ENCODE measurements around the gene PMIS2.
A peak's percentile ranks its signal among the peaks of the same experiment; 100 is the strongest.

The PMIS2 gene
- total RNA-seq, result 0 reads per million in 2 donors

DNA sequence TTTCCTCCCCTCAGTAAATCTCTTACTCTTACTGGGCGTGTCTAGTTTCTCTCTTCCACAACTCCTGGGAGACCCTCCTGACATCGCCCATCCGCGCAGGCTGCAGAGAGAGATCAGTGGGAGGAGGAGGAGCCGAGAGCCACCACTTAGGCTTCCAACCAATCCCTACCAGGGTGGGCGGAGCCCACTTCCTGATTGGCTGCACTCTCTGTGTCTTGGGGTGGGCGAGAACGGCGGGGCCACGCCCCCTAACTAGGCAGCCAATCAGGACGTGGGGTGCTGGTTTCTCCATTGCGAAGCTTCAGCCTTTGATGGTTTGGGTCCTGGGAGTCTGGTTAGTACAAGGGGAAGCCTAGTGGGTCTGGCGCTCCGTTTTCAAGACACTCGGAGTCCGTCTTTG lies at the start of gene PMIS2:
Gene PMIS2 (plus strand): TSS at position 326 of the 400 bp plus-strand sequence. CDS start 87 bp downstream, outside the sequence.
- no peak for DNase-seq

DNA sequence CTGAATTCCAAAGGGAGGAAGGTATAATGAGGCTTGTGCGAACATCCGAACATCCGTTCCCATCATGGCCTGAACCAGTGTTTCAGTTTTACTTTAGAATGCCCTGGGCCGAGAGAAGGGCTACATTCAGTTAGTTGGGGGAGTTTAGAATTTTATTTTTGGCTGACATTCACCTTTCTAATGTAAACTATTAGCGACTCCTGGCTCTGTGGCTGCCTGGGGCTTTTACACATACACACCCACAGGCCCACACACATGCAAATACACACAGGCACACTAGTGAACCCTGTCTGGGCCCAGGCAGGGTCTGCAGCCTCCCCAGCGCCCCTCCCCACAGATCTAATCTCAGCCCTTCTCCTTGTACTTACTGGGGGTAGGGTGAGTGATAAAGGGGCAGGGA lies 46.7 kb upstream of the PMIS2 start:
- DNase-seq, result no peak

DNA sequence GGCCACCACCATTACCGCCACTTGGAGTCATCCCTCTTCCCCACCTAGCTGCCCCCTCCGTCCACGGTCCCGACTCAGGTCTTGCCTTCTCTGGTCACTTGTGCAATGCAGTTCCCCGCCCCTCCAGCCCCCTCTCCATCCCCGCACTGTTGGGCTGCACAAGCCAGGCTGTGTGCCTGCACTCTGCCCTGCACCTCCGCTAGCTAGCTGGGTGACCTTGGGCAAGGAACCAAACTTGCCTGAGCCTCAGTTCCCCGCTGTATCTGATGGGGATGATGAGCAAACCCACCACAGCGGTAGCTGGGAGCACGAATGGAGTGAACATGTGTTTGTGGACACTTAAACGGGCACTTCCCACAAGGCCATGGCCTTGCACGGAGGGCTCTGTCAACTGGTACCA lies 46.1 kb upstream of the PMIS2 start:
- no peak for DNase-seq

DNA sequence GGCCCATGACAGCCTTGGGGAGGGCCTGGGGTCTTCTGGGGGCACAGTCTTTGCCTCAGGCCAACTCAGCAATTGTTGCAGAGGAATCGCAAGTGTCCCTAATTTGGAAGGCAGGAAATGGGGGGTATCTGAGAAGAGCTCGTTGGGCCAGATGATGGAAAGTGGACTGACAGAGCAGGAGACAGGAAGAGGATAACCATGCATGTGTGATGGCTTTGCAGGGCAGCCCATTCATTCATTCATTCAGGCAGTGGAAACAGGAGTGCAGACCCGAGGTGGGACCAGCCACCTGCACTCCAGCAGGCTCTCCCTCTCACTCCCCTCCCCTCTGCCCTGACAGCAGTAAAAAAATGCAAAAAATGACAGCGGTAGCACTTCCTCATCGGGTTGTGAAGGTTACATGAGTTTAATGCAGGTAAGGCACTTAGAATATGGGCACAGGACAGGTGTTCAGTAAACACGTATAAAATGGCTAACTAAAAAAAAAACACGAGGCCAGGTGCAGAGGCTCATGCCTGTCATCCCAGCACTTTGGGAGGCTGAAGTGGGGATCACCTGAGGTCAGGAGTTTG lies 45.5 kb upstream of the PMIS2 start:
- DNase-seq, result no peak

DNA sequence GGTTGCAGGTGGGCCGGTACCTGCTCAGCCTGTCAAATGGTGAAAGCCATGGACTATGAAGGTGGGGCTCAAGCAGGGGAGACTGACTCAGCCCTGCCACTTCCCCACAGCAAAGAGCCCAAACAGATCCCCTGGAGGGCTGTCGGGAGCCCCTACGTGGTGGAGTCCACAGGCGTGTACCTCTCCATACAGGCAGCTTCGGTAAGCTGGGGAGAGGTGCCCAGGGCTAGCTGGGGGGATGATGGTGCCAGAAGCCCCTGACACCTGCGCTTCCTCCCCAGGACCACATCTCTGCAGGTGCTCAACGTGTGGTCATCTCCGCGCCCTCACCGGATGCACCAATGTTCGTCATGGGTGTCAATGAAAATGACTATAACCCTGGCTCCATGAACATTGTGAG lies 43.8 kb upstream of the PMIS2 start:
- DNase-seq, result no peak

DNA sequence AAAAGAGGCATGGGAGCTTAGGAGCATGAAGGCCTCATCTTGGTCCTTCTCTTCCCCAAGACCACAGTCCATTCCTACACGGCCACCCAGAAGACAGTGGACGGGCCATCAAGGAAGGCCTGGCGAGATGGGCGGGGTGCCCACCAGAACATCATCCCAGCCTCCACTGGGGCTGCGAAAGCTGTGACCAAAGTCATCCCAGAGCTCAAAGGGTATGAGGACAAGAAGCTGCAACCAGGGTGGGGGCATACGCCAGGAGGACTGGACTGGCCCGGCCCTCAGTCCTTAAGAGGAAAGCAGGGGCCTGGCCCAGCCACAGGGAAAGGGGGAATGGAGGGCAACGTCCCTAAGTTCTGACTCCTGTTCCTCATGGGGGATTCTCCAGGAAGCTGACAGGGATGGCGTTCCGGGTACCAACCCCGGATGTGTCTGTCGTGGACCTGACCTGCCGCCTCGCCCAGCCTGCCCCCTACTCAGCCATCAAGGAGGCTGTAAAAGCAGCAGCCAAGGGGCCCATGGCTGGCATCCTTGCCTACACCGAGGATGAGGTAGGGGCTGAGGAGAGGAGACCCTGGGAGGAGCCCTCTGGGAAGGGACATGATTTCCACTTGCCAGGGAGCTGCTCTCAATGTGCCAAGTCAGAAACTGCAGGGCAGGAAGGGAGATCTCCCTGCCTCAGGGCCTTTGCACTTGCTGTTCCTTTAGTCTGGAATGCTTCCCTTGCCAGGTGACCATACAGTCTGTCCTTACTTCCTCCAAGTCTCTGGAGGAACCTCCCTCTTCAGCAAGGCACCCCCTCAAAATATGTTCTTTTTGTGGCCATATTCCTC lies 42.5 kb upstream of the PMIS2 start:
- DNase-seq, result no peak

DNA sequence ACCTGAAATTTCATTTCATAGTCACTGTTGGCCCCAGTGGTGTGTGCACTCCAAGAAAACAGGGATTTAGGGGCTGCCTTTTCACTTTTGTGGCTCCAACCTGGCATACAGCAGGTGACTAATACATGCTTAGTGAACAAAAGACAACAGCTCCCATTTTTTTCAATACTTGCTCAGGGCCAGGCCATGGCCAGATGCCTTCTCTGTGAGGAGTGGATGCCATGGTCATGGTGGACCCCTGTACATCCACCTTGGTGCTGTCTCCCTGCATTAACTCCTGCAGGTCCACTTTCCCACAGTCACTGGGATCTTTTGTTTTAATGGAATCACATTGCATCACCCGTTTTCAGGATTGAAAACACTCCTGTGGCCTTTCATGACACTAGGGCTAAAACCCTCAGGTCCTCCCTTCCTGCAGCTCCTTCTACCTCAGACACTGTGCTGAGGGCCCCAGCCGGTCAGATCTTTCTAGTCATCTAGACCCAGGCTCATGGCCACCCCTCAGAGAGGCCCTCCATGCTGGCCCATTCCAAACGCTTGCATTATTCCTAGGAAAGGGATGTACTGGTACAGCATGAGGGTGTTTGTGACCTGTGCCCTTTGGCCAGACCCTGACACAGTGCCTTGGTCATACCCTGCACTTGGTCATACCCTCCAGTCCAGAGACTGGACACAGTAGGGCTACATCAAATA lies 41.7 kb upstream of the PMIS2 start:
- DNase-seq, result no peak

DNA sequence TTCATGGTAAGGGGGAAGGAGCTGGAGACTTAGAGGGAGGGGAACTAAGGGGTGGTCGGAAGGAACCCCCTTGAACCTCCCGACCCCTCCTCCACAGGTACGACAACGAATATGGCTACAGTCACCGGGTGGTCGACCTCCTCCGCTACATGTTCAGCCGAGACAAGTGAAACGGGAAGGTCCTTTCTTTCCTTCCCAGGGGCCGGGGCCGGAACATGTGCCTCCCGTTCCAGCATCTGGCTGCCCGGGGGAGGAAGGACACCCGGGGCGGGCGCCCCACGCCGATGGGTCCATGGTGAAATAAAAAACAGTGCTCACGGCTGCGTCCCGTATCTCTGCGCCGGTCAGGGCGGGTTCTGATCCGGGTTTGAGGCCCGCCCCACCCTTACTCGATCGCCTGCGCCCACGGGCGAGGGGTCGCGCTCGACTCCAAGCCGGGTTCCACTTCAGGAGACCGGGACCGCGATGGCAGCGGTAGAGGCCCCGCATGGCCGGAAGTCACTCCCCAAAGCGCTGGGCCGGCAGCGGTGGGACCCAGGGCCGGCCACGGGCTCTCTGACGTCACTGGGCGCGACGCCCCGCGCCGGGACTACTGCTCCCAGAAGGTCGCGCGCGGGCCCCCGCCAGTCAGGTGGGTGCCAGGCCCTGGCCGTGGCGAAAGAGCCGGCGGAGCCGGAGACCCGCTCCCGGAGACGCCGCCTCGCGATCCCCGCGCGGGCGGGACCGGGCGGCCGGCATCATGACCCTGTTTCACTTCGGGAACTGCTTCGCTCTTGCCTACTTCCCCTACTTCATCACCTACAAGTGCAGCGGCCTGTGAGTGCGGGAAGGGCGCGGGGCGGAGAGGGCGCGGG lies 40.7 kb upstream of the PMIS2 start, which contains the start of gene TMEM147:
Gene TMEM147 (plus strand): TSS at position 626 of the 854 bp plus-strand sequence. CDS start 114 bp downstream, at position 740.
- peak; percentile 69 for DNase-seq

DNA sequence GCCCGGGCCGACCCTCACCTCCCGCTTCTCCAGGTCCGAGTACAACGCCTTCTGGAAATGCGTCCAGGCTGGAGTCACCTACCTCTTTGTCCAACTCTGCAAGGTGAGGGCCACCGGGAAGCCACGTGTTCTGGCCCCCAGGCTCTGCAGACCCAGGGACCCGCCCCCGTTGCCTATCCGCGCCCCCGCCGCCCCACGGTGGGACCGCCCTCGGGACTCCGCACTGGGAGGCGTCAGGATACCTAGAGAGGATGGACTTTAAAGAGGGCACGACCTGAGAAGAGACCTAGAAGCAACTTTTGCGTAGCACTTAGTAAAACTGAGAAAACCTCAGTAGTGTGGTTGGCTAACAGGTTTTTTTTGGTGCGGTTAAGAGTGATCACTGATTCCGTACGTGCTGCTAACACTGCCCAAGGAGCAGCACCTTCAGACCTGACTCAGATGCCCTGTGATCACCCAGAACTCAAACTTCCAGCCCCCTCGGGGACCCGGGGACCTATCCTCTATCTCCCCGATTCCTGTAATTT lies 40.1 kb upstream of the PMIS2 start:
- peak; percentile 57 for DNase-seq

DNA sequence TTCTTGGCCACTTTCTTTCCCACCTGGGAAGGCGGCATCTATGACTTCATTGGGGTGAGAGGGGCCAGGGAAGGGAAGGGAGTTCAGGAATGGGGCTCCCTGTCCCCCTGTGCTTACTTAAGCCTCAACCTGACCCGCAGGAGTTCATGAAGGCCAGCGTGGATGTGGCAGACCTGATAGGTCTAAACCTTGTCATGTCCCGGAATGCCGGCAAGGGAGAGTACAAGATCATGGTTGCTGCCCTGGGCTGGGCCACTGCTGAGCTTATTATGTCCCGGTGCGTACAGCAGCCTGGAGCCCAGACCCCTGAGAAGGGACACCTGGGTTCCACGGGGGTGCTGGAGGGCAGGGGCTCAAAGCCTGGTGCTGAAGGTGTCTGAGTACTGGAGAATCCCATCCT lies 39.4 kb upstream of the PMIS2 start:
- DNase-seq, result no peak

DNA sequence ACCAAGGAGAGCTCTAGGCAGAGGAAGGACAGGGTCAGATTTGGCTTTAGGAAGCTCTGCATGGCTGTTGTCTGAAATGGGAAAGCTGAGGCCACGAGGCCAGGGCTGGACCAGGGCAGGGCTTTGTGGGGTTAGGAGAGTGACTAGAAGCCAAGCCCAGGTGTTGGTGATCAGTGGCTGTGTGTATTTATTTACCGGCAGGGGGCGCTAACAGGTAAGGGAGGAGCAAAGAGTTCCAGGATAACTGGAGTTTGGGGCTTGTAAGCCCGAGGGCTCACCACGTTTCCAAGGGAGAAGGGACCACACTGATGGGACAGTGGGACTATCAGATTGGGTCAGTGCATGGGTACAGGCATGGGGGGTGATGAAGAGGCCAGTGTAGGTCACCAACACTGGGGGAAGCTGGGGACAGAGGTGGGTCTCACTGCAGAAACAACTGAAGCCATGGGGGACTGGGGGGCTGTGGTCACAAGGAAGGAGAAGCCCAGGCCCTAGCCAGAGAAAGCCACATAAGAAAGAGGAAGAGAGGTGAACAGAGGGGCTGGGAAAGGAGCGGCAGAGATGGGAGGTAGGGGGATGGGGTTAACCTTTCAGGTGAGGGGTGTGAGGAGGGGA lies 36.7 kb upstream of the PMIS2 start:
- DNase-seq, result no peak

DNA sequence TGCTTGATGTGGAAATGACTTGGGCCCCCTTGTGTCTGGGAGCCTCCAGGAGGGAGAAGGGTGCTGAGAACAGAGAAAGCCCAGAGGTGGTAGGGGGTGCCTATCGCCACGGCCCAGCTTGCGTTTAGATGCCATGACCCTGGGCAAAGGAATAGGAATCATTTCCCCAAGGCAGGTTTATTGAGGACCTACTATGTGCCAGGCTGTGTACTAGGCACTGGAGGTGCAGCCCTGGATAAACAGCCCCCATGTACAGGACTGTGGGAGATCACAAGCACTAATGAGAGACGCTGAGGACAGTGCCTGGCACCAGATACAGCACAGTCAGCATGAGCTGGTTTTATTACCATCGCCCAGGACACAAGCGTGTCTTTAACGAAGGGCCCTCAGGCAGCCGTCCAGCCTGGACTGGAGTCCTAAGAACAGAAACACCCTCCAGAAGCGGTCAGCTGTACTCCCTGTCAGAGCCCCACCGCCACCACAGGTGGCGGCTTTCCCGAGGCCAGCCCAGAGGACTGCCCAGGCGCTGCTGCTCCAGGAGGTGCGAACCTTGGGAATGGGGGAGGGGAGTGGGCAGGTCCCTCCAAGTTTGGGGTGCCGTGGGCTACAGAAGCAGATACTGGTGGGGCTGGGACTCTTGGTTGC lies 36.0 kb upstream of the PMIS2 start:
- DNase-seq, result no peak

DNA sequence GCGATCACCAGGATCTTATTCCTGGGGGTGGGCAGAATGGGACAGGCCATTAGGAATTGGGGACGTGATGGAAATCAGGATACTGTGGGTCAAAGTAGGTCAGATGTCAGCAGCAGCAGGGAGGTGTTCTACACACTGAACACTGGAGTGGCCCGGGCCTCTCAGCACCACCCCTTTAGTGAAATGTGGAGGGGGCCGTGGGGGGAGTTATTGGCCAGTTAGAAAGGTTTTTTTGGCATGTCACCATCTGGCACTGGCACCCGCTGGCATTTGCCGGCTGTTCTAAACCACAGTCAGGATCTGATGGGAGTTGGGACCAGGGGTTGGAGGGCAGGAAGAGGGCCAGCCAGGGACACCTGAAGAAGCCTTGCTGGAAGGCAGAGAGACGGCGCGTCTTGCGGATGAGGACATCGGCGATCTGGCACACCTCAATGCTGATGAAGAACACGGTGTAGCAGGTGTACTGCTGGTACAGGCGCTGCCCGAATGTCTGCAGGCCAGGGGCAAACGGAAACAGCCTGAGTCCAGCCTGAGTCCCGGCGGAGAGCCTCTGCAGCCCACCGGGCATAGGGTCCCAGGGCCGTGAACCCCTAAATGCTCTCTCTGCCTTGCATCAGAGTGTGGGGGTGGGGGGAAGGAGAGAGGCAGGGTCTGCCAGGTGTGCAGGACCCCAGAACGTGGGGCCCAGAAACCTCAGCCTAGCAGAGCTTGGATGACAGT lies 34.7 kb upstream of the PMIS2 start:
- no peak for DNase-seq

DNA sequence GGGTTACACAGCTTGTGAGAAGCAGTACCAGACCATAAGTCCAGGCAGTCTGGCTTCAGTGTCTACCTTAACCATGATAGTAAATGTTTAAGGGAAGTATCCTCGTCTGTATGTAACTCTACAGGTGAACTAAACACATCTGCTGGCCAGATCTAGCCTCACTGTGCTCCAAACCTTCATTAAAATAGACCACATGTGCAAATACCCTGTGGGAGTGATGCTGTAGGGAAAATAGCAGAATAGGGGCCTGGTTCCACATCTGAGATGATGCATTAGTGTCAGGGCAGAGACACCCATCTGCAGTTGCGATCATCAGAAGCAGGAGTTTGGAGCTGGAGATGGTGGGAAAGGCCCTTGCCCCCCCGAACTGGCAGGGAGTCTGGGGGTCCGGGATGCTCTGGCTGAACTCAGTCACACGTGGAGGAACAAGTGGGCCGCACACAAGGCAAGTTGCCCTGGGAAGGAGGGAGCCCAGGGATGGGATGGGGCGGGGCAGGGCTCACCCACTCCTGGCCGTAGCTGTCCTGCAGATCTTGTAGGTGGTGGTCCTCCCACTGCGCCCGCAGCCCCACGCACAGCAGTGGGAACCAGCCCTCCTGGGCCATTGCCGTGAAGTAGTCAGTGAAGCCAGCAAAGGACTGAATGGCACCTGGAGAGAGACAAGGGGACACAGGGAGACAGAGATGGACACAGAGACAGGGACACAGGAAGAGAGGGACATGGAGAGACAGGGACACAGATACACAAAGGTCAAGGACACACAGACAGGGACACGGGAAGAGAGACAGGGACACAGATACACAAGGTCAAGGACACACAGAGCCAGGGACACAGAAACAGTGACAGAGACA lies 33.2 kb upstream of the PMIS2 start:
- no peak for DNase-seq

DNA sequence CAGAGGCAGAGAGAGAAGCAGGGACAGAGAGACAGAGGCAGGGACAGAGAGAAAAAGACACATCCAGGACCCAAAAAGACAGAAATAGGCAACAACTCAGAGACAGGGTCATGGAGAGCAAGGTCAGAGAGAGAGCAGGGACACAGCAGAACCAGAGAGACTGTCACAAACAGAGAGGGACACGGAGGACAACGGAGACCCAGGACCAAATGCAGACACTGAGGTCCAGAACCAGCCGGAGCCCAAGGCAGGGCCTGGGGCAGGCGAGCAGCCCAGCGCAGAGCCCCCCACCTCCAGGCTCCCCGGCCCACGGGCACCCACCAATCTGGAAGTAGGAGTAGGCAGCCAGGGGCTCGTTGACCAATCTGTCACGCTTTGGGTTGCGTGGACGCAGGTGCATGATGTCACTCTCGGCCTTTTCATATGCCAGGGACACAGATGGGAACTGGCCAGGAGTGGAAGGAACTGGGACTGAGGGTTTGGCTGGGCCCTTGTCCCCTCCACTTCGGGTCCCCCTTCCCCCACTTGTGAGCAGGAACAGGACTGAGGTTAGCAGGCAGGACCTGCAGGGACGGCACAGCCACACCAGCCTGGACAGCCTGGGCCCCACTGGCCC lies 32.5 kb upstream of the PMIS2 start:
- no peak for DNase-seq

DNA sequence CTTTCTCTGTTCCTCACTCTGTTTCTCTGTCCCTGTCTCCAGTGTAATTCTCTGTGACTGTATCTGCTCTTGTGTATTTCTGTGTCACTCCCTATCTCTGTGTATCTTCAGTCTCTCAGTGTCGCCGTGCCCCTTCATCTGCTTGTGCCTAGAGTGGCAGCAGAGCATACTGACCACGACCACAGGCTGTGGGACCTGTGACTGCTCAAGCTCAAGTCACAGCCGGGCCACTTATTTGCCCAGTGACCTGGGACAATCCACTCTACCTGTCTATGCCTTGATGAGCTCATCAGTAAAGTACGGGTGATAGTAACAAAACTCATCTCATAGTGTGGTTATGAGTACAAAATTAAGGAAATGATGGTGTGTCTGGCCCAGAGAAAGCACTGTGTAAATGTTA lies 31.9 kb upstream of the PMIS2 start:
- no peak for DNase-seq

DNA sequence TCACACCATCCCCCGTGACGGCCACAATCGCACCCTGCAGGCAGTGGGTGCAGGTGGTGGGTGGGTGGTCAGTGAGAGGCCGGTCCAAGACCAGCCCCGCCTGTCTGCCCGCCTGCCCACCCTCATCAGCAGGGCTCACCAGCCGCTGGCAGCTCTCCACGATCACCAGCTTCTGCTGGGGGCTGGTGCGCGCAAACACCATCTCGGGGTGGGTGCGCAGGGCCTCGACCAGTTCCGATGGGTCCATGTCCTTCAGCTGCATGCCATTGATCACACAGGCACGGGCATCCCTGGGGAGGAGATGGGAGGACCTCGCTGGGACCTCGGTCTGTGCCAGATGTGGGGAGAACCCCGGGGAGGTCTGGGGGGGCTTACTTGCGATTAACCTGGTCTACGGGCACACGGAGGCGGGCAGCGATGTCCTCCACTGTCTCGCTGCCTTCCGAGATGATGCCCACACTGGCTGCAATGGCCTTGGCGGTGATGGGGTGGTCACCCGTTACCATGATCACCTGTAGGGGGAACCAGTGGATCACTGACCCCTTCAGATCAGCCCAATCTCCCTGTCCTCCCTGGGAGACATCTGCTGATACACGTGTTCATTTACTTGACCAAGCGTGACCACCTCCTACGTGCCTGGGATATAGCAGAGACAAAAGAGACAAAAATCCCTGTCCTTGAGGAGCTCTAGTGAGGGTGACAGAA lies 30.5 kb upstream of the PMIS2 start:
- DNase-seq, result no peak

DNA sequence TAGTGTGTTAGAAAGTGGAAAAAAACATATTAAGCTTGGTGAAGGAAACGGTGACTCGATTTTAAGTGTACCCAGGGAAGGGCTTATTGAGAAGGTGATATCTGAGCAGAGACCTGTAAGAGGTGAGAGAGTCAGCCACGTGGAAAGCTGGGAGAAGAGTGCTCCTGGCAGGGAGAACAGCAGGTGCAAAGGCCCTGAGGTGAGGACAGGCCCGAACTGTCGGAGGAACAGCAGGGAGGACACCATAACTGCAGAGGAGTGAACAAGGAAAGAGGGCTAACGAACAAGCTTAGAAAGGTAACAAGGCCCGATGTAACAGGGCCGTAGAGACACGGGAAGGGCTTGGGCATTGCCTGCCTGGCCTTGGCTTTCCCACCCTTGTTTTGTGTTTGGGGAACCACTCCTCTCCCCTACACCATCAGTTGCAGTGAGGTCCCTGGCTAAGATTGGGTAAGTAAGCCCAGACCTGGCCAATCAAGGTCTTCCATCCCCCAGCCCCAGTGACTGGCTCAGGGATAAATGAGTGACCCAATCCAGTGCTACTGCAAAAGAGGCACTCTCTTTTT lies 29.9 kb upstream of the PMIS2 start:
- DNase-seq, result no peak
